NCI-H1436 (cell line): Measurements from ENCODE around the gene KCNIP1.

Experiments used
- DNase-seq: peaks from one replicate; lab custom pipeline; 2025; lab: John Stamatoyannopoulos, UW

KCNIP1 gene

DNA sequence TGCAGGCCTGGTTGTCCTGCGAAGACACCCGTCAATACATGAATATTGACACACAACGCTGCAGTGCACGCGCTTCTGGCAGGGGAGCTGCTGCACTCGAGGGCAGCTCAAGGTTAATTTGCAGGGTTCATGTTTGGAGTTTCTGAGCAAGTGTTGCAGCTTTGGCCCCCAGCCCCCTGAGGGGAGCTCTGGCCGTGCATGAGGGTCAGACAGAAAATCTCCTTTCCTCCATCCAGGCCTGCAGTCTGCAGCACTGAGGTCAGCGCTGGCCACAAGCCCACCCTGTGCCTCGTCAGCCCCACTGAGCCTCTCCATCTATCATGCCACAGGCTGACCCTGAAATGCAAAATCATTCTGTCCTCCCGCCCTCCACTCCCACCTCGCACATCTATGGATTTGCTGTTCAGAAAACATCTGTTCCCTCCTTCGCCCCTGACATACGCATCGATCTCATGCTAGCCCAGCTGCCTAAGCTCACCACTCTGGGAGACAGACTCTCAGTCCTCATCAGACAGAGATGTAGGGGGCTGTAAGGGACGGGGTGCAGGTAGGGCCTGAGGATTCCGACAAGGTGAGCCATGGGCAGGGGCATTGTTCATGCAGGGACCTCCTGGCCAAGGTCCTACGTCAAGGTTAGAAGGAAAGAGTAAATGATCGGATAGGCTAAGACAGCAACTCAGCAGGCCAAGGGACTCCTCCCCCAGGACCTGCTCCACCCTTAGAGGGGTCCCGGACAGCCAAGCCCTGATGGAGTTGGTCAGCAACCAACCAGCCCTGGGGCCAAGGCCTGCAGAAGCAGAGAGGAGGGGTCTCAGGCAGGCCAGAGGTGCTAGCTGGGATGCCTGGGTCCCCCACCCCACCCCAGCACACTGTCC lies 125.1 kb downstream of the KCNIP1 start:
- no peak for DNase-seq

- no peak for DNase-seq
These were observed 125.9 kb downstream of the KCNIP1 start for GRCh38 chr5:170629566-170630175.

DNA sequence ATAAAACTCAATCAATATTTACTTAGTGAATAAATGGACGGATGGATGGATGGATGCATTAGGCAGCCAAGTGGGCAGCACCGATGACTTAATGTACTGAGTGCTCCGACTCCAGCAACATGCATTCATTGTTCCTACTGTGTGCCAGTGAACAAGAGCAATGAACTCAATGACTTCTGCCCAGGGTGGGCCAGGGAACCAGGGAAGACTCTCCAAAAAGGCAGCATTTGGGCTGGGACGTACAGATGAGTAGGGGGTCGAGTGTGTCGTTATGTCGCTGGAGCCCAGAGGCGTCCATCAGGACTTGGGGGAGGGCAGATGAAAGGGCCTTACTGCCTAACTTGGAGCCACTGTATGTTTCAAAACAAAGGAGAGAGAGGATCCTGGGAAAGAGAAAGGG lies 126.4 kb downstream of the KCNIP1 start:
- no peak for DNase-seq

DNA sequence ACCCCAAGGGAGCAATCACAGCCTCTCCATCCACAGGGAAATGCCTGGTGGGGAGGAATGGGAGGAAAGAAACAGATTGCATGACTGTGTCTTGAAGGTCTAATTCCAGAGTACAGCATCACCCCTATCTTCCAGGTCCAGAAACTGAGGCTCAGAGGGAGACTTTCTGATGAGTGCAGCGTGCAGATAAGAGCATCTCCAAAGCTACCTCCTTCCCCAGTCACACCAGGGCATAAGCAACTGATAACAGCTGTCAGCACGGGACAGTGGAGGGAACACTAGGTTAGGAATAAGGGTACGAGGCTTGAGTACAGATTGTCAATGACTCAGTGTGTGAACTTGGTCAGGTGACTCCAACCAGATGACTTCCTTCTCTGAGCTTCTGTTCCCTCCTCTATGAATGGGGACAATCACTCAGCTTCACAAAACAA lies 126.9 kb downstream of the KCNIP1 start:
- no peak for DNase-seq

DNA sequence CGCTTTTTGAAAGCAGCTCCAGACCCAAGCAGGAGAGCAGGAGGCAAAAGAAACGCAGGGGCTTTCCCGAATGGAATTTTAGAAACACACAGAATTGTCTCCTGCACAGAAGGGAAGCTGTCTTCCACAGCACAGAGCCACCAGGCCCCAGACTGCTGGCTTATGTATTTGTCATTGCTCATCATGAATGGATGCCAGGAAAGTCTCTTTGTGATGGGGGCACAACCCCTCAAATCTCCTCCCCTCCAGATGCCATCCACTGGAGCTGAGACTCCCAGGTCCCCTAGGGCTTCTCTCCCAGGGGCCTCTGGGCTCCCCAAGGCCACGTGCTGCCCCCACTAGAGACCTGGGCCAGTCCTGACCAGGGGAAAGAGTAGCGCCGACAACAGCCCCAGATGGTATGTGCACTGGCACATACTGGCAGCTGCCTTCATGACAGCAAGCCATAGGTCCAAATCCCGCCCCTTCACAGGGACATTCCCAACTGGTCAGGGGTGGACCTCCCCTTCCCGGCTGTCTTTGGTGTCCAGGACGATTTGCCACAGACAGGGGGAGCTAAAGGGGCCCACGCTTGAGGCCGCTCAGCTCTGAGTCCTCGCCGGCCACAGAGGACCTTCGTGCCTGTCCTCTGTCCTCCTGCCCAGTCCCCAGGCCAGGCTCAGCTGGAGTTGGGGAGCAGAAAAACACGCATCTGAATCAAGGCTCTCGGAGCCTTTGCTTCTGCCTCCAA lies 127.8 kb downstream of the KCNIP1 start:
- no peak for DNase-seq

DNA sequence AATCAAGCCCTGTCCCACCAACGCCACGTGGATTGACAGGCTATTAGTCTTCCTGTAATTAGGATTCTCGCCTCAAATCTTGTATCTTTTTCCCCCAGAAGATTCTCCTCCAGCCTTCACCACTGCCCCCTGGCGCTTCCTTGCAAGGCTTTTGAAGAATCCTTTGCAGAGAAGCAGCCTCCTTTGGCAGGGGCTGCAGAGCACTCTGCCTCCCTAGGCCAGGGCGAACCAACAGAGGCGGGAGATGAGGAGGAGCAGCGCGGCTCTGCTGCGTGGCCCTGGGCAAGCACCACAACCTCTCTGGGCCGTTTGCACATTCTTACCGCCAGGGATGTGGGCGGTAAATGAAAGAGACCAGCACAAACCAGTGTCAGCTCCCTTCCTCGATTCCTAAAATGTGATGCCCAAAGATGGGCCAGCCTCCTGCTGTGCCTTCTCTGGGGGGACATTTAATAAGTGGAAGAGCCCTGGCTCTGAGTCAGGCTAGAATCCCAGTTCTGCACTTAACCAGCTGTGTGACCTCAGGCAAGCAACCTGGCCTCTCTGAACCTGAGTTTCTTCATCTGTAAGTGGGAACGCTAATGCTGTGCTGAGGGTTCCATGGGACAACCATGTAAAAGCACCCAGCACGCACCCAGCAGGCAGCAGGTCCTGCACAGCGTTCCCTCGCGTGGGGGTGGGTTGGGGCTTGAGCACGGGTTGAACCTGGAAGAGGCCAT lies 128.6 kb downstream of the KCNIP1 start:
- DNase-seq = no peak

DNA sequence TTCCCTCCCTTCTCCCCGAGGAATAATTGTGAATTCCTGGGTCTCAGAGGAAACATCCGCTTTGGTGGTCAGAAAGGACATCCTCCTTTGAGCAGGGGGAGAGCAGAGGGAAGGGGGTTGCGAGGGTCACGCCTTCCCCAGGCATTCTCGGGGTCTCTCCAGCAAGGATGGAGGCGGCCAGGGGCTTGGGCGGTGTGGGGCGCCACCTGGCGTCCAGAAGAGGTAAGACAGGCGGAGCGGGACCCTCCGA lies 129.1 kb downstream of the KCNIP1 start:
- DNase-seq = no peak

DNA sequence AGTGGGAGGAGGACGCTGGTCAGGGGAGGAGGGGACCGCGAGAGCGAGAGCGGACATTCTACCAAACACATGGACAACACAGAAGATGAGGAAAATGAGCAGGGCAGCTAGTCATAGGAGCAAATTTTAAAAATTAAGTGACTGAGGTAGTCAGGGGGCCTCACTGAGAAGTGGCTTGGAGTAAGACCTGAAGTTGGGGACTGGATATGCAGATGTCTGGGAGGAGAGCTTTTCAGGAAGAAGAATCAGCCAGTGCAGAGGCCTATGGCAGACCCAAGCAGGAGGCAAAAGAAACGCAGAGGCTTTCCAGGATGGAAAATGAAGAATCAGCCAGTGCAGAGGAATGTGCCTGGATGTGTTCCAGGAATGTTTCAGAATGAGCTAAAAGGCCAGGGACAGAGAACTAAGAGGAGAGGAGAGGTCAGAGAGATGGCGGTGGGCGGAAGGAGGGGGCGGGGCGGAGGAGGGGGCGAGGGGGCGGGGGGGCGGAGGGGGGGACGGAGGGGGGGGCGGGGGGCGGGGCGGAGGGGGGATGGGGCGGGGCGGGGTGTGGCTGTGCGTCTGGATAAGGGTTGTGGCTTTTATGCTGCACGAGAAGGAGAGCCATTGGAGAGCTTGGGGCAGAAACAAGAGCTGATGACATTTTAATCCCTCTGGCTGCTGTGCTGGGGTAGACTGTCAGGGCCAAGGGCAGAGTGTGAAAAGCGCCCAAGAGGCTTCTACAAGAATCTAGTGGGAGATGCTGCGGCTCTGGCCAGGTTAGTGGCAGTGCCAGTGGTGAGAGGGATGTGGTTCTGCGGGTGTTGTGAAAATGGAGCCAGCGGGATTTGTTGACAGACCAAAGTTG lies 129.6 kb downstream of the KCNIP1 start:
- no peak for DNase-seq

DNA sequence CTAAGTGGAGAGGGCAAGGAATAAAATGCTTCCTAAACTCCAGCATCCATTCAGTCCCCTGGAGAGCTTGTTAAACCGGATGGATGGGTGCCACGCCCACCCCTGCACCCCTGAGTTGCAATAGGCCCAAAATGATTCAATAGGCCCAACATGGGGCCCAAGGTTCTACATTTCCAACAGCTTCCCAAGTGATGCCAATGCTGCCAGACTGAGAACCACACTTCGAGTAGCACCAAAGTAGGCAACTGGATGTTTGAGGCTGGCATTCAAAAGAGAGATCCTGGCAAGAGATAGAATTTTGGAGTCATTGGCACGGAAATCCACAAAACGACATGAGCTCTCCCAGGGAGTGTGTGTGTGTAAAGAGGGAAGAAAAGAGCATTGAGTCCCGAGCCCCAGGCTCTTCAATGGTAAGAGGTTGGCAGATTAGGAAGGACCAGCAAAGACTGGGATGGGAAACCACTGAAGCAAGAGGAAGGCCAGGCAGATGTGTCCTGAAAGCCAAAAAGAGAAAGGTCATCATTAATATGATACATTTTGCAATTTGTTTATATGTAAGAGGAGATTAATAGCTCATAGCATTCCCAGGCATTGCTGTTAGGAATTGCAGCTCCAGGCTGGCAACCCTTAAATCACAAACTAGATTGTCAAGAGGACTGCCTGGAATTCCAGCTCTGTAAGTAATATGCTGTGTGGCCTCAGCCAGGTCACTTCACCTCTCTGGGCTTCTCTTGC lies 130.6 kb downstream of the KCNIP1 start:
- DNase-seq = no peak

DNA sequence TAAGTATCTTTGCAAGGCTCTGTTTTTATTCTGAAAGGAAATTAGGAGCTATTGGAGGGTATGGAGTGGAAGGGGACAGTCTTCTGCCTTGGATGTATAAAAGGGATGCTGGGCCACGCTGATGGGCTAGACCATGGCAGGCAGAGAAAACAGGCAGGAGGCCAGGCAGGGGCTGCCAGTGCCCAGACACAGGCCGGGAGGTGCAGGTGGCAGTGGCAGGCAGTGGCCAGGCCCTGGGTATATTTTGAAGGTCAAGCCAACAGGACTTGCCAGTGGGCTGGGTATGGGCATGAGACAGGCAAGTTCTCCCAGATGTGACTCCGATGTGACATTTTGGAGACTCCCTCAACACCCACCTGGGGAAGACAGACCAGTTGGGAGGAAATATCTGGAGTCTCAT lies 131.9 kb downstream of the KCNIP1 start:
- no peak for DNase-seq

DNA sequence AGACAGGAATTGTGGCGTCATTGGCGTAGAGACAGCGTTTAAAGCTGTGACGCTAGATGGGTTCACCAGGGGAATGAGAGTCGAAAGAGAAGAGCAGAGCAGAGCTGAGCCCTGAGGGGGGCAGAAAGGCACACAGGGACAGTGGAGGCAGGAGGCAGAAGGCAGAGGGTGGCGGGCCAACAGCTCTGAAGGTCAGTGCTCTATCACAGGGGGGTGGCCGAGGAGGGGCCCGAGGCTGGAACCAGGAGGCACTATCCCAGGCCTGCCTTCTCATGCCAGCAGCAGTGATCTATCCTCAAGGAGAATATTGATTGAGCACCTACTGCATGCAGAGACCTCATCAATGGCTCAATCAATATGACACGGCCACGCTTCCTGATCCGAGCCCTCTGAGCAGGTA lies 132.4 kb downstream of the KCNIP1 start:
- no peak for DNase-seq

- no peak for DNase-seq
These were observed 133.1 kb downstream of the KCNIP1 start for GRCh38 chr5:170636801-170637477.

GRCh38 chr5:170638051-170638450 lies 134.2 kb downstream of the KCNIP1 start:
- no peak for DNase-seq

DNA sequence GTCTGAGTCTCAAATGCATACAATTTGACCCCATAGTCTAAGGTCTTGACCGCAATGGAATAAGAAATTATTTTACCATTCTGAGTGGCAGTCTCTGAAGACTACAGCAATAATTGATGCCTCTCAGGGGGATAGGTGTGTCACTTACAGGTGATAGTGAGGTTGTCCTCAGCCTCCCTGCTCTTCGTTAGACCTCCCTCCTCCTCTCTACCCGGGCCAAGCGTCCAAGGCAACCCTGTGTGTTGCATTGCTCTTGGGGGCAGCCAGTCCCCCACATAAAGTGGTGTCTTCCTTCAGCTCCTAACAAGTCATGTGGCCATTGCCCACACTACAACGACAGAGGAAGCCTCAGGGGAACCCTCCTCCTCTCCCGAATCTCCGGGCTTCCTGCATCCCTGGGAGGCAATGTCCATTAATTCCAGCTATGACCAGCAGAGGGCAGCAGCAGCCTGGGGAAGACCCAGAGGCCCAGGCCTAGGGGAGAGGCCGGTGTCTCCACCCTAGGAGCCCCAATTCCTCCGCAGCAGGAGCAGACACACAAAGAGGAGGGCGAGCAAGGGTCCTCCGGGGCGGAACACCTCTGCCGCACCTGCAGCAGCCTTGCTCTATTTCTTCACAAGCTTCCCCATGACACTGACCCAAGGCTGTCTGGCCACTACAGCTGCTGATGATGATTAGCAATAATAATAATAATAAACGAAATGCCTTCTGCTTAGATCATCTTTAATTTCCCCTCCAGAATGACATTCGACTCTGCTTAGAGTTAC lies 134.8 kb downstream of the KCNIP1 start:
- DNase-seq = peak; percentile 2

GRCh38 chr5:170639221-170639925 lies 135.6 kb downstream of the KCNIP1 start:
- no peak for DNase-seq

DNA sequence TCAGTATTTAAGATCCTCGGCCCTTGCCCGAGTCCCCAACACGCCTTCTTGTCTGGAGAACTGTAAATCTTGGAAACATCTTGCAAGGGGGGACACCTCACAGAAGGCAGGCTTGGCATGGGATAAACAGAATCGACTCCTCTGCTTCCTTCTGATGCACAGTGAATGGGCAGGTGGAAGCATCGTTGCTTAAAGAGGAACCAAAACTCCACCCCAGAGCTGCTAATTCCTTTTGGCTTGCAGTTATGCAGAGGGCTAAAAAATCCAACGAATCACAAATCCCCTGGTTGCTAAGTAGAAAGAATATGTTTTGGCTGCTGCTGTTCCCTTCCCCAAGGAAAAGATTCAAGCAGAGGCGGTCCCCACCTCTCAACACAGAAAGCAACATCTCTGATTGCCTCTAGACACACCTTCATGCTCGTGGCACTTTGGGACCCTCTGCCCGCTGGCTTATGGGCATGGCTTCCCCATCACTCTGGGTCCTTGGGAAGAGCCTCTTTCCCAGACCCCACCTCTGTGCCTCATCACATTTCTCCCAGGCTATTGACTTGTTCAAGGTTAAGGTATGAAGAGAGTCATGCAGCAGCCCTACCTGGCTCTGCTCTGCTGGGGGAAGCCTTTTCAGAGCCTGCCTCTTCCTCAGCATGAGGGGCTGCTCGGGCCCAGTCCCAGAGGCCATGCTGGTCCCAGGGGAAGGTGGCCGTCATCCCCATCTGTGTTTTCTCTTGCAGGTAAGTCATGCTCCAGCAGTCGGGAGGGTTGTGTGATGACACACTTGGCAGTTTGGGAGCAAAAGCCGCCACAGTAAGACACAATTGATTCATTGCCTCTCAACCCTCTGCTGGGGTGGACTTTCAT lies 137.1 kb downstream of the KCNIP1 start:
- DNase-seq = no peak

GRCh38 chr5:170641589-170642031 lies 137.8 kb downstream of the KCNIP1 start:
- no peak for DNase-seq
